Measurements from ENCODE around the gene EVI5.

- no peak for TF ChIP-seq POLR2A (IDR thresholded peaks at IDR 0.05)
- no peak for TF ChIP-seq CTCF (IDR thresholded peaks at IDR 0.05)
These were observed 104.9 kb downstream of the EVI5 start for GRCh38 chr1:92679980-92680379.

All from adrenal gland (tissue), 5 donors.